HepG2 (cell line): ENCODE results near the gene COG1. TPM values are rescaled to one million over a fixed set of nuclear protein-coding genes. Genes with fewer than 3 reads are reported as not detected.

Experiments used
- ATAC-seq: fragments of 200-7000 bp; cut with Tn5 transposase; 3 replicates; pipeline ENCODE4 v1.9.1; 2020; ENCODE audit warnings: mild to moderate bottlenecking, moderate library complexity
- BruUV-seq: library from RNA; stranded (reverse); fragments of 400-500 nt; replicated peaks from 2 replicates; lab custom pipeline; 2021; lab: Mats Ljungman, UMichigan
- CTCF ChIA-PET: fragments of 300-600 bp; formaldehyde crosslinking; extraction: SDS; loops from one replicate; lab custom pipeline; 2021; ENCODE audit warnings: low total read pairs, inconsistent platforms, low intra/inter-chr PET ratio; lab: Yijun Ruan, JAX
- POLR2A ChIA-PET: fragments of 350-600 bp; sonication (Branson Sonifier 250); formaldehyde crosslinking; loops from one replicate; lab custom pipeline; 2020; ENCODE audit warnings: antibody characterized with exemption, inconsistent platforms; lab: Yijun Ruan, JAX
- DNase-seq: peaks from one replicate; pipeline ENCODE4 v3.0.0-alpha.2; 2015; ENCODE audit warnings: low spot score
- FAIRE-seq: peaks from 3 replicates; lab custom pipeline; 2011; peaks lifted over from hg19 to GRCh38; lab: Jason Lieb, UNC
- H2AFZ ChIP-seq: one replicate; pipeline ENCODE4 v1.6.1; 2011; ENCODE audit warnings: low read length, inconsistent platforms
- H3K27ac ChIP-seq: fragments of 300-600 bp; 3 replicates; pipeline ENCODE4 v1.8.0; 2011; ENCODE audit warnings: mixed run types, mild to moderate bottlenecking, mixed read lengths, low read length, inconsistent platforms; ENCODE audit not compliant: insufficient read depth; ENCODE audit errors: extremely low read length
- H3K27me3 ChIP-seq, 2 experiments: fragments of 200-600 bp in 1 of 2; 2 replicates in 1 of 2; 3 replicates in 1 of 2; pipeline versions ENCODE4 v1.6.0 to v1.8.0; 2011; ENCODE audit warnings: low read length in 2 of 2, mild to moderate bottlenecking in 2 of 2, moderate library complexity in 2 of 2, inconsistent platforms in 1 of 2; ENCODE audit not compliant: insufficient read depth in 2 of 2, control insufficient read depth in 1 of 2
- H3K36me3 ChIP-seq, 2 experiments: fragments of 200-600 bp in 1 of 2; replicated peaks in 1 of 2; 2 replicates in 1 of 2; 3 replicates in 1 of 2; pipeline versions ENCODE4 v1.5.1 to v1.8.0; 2011; ENCODE audit warnings: low read length in 2 of 2, inconsistent platforms in 1 of 2; ENCODE audit not compliant: insufficient read depth in 2 of 2, control insufficient read depth in 1 of 2
- H3K4me1 ChIP-seq: 2 replicates; pipeline ENCODE4 v1.5.1; 2012; ENCODE audit warnings: low read length, inconsistent platforms; ENCODE audit not compliant: insufficient read depth
- H3K4me2 ChIP-seq: 2 replicates; pipeline ENCODE4 v1.6.0; 2011; ENCODE audit warnings: low read depth, low read length, inconsistent platforms
- H3K4me3 ChIP-seq, 3 experiments: fragments of 200-600 bp in 1 of 3; sonication (generic), shearing (Covaris generic) in 1 of 3; replicated peaks in 1 of 3; 2 replicates each; pipeline ENCODE4 v1.5.1; 2011 to 2016; ENCODE audit warnings: low read length in 3 of 3, inconsistent platforms in 2 of 3, low read depth in 2 of 3, mild to moderate bottlenecking in 2 of 3, control low read depth in 1 of 3, mixed read lengths in 1 of 3; ENCODE audit not compliant: insufficient read depth in 1 of 3
- H3K79me2 ChIP-seq: one replicate; pipeline ENCODE4 v1.6.1; 2011; ENCODE audit warnings: low read length, inconsistent platforms; ENCODE audit not compliant: insufficient read depth
- H3K9ac ChIP-seq: 2 replicates; pipeline ENCODE4 v1.6.0; 2011; ENCODE audit warnings: mild to moderate bottlenecking, low read depth, low read length, inconsistent platforms; ENCODE audit not compliant: insufficient read depth
- H3K9me3 ChIP-seq: 2 replicates; pipeline ENCODE4 v1.5.1; 2012; ENCODE audit warnings: mild to moderate bottlenecking, low read length
- H4K20me1 ChIP-seq: 2 replicates; pipeline ENCODE4 v1.6.0; 2011; ENCODE audit warnings: inconsistent platforms, mild to moderate bottlenecking, low read length, moderate library complexity; ENCODE audit not compliant: insufficient read depth
- CBX5 ChIP-seq: sonication (generic); formaldehyde crosslinking; IDR thresholded peaks from 2 replicates; pipeline ENCODE4 v1.4.0; 2020; ENCODE audit warnings: missing genetic modification reagents, borderline replicate concordance
- GATA4 ChIP-seq: sonication (generic); IDR thresholded peaks from 2 replicates; pipeline ENCODE4 v1.6.1; 2016; ENCODE audit warnings: antibody characterized with exemption, low read depth, borderline replicate concordance
- HOXA3 ChIP-seq: sonication (generic); formaldehyde crosslinking; IDR thresholded peaks from 2 replicates; pipeline ENCODE4 v1.5.0; 2020; ENCODE audit warnings: missing genetic modification reagents
- MED1 ChIP-seq: sonication (generic); formaldehyde crosslinking; IDR thresholded peaks from 2 replicates; pipeline ENCODE4 v1.4.0; 2020; ENCODE audit warnings: missing genetic modification reagents
- MEIS1 ChIP-seq: sonication (generic); formaldehyde crosslinking; IDR thresholded peaks from 2 replicates; pipeline ENCODE4 v1.9.0; 2021; ENCODE audit warnings: mild to moderate bottlenecking, missing genetic modification reagents, moderate library complexity, borderline replicate concordance
- MYC ChIP-seq: sonication (generic); formaldehyde crosslinking; IDR thresholded peaks from 2 replicates; pipeline ENCODE4 v1.9.0; 2021; ENCODE audit warnings: missing genetic modification reagents, borderline replicate concordance
- NFIC ChIP-seq: IDR thresholded peaks from 2 replicates; pipeline ENCODE4 v1.6.1; 2012; ENCODE audit warnings: mild to moderate bottlenecking, low read length, inconsistent platforms
- SAFB2 ChIP-seq: sonication (generic); formaldehyde crosslinking; IDR thresholded peaks from 2 replicates; pipeline ENCODE4 v1.5.1; 2020; ENCODE audit warnings: missing genetic modification reagents, low read depth, mild to moderate bottlenecking, borderline replicate concordance
- THAP8 ChIP-seq: sonication (generic); formaldehyde crosslinking; IDR thresholded peaks from 2 replicates; pipeline ENCODE4 v1.5.1; 2020; ENCODE audit warnings: missing genetic modification reagents, mild to moderate bottlenecking, borderline replicate concordance
- ZBTB38 ChIP-seq: sonication (generic); formaldehyde crosslinking; IDR thresholded peaks from 2 replicates; pipeline ENCODE4 v1.5.1; 2020; ENCODE audit warnings: mild to moderate bottlenecking, missing genetic modification reagents
- ZFP1 ChIP-seq: IDR thresholded peaks from 2 replicates; pipeline ENCODE4 v1.6.1; 2016
- ZFYVE20 ChIP-seq: sonication (generic); formaldehyde crosslinking; IDR thresholded peaks from 2 replicates; pipeline ENCODE4 v1.8.0; 2023; ENCODE audit warnings: low read depth, mild to moderate bottlenecking, moderate library complexity, missing genetic modification reagents, borderline replicate concordance
- ZKSCAN5 ChIP-seq: sonication (generic); formaldehyde crosslinking; IDR thresholded peaks from 2 replicates; pipeline ENCODE4 v1.5.1; 2020; ENCODE audit warnings: mild to moderate bottlenecking, missing genetic modification reagents
- ZNF230 ChIP-seq: sonication (generic); formaldehyde crosslinking; IDR thresholded peaks from 2 replicates; pipeline ENCODE4 v1.4.0; 2020; ENCODE audit warnings: mild to moderate bottlenecking, missing genetic modification reagents
- WGBS: methylation state at CpG from one replicate; pipeline ENCODE4 v1.1.6; 2017; ENCODE audit warnings: low lambda C conversion rate; 5-methylcytosine and 5-hydroxymethylcytosine counted together
- in situ Hi-C: cut with HindIII; loops from 2 replicates; pipeline ENCODE4 v1.10.0; 2017; ENCODE audit warnings: low pct_unique_long_range_greater_than_20kb; ENCODE audit not compliant: extremely low pct_ligation_motif_present
- intact Hi-C: fragments of 100-400 bp; cut with micrococcal nuclease; formaldehyde crosslinking; loops from one replicate; pipeline ENCODE4 v1.10.0; 2022; ENCODE audit not compliant: unreplicated experiment
- polyA plus RNA-seq, 8 experiments: library from polyadenylated mRNA; depleted of rRNA in 3 of 8; stranded (reverse) in 7 of 8; unstranded in 1 of 8; fragments of >200 nt; fragmentation: Illumina TruSeq in 4 of 8; extraction: Trizol in 4 of 8; gene quantifications; 2 replicates each; pipeline versions ENCODE4 v1.2.1 to v1.2.3, GENCODE V29; 2011 to 2016; ENCODE audit warnings: low read depth in 4 of 8, missing spikeins in 1 of 8, mixed read lengths in 1 of 8; ENCODE audit not compliant: insufficient read depth in 1 of 8
- total RNA-seq, 5 experiments: library from RNA; depleted of rRNA; stranded (reverse); fragments of >200 nt; fragmentation: Illumina TruSeq; extraction: Trizol; gene quantifications; 2 replicates each; pipeline ENCODE4 v1.2.3, GENCODE V29; 2016; ENCODE audit warnings: low read depth in 1 of 5
- TF ChIP-seq, protein P1 (sequence below), 2 experiments: sonication (generic) in 1 of 2; formaldehyde crosslinking in 1 of 2; IDR thresholded peaks; 2 replicates each; pipeline versions ENCODE4 v1.5.1 to v1.6.1; 2011 to 2020; ENCODE audit warnings: borderline replicate concordance in 1 of 2, low read depth in 1 of 2, low read length in 1 of 2, mild to moderate bottlenecking in 1 of 2, missing genetic modification reagents in 1 of 2, moderate library complexity in 1 of 2
- TF ChIP-seq, protein P2 (sequence below): sonication (generic); formaldehyde crosslinking; IDR thresholded peaks from 2 replicates; pipeline ENCODE4 v1.5.1; 2020; ENCODE audit warnings: missing genetic modification reagents, mild to moderate bottlenecking, borderline replicate concordance
- TF ChIP-seq, protein P3 (sequence below): sonication (generic); formaldehyde crosslinking; IDR thresholded peaks from 2 replicates; pipeline ENCODE4 v1.4.0; 2020; ENCODE audit warnings: mild to moderate bottlenecking, missing genetic modification reagents

Gene COG1
- total and polyA plus RNA-seq, 2 of the 13 experiments (the other 11 are each of a cell fraction or from before 2014, with no cell fraction given): 36.6 to 39.7 TPM

DNA sequence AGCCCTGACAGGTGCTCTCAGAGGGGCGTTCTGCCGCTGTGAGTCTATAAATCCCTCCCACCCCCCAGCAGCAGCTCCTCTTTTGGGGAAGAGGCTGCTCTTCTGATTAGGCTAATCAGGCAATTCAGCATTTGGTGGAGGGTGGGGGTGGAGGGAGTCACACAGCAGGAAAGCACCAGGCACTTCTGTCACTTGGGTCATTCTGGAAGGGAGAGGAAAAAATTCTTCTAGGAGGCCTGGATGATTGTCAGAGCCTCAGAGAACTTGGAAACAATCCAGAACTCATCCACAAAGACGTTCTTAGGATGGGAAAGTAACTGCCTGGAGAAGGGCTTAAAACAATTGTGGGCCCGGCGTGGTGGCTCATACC lies 35.3 kb upstream of the COG1 start:
- Histone ChIP-seq H3K79me2 (no peaks in the 10 kb centered on the region), H3K4me3 (no peak overlapping the region), H3K27ac (no peak overlapping the region), H3K9ac (no peak overlapping the region), H2AFZ (no peak overlapping the region), H3K9me3 (no peaks in the 10 kb centered on the region), H3K36me3 (no peaks in the 10 kb centered on the region), H3K4me2 (no peak overlapping the region), H3K4me1 (peaks cover 52% of the 10 kb centered on the region), H3K27me3 (peaks cover 9 to 70% of the 10 kb centered on the region in 2 experiments; a peak in 4 of 5 replicates), H4K20me1 (no peaks in the 10 kb centered on the region)
- TF ChIP-seq, protein P1, sequence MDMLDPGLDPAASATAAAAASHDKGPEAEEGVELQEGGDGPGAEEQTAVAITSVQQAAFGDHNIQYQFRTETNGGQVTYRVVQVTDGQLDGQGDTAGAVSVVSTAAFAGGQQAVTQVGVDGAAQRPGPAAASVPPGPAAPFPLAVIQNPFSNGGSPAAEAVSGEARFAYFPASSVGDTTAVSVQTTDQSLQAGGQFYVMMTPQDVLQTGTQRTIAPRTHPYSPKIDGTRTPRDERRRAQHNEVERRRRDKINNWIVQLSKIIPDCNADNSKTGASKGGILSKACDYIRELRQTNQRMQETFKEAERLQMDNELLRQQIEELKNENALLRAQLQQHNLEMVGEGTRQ (IDR thresholded peaks at IDR 0.05; ENCODE audit: low read depth, low read length): no peak
- TF ChIP-seq, protein P1 (CRISPR knock-in tag; IDR thresholded peaks at IDR 0.05; ENCODE audit: borderline replicate concordance): no peak
- no peak for TF ChIP-seq ZFP1 (CRISPR knock-in tag)
- no peak for TF ChIP-seq MED1 (CRISPR knock-in tag)
- no peak for TF ChIP-seq ZBTB38 (CRISPR knock-in tag)
- TF ChIP-seq, protein P2, sequence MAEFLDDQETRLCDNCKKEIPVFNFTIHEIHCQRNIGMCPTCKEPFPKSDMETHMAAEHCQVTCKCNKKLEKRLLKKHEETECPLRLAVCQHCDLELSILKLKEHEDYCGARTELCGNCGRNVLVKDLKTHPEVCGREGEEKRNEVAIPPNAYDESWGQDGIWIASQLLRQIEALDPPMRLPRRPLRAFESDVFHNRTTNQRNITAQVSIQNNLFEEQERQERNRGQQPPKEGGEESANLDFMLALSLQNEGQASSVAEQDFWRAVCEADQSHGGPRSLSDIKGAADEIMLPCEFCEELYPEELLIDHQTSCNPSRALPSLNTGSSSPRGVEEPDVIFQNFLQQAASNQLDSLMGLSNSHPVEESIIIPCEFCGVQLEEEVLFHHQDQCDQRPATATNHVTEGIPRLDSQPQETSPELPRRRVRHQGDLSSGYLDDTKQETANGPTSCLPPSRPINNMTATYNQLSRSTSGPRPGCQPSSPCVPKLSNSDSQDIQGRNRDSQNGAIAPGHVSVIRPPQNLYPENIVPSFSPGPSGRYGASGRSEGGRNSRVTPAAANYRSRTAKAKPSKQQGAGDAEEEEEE (CRISPR knock-in tag): no peak
- no peak for TF ChIP-seq CBX5 (CRISPR knock-in tag)
- TF ChIP-seq, protein P3, sequence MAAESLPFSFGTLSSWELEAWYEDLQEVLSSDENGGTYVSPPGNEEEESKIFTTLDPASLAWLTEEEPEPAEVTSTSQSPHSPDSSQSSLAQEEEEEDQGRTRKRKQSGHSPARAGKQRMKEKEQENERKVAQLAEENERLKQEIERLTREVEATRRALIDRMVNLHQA (CRISPR knock-in tag): no peak
- TF ChIP-seq HOXA3 (CRISPR knock-in tag): no peak
- TF ChIP-seq MEIS1: no peak
- TF ChIP-seq MYC (CRISPR knock-in tag): no peak
- TF ChIP-seq GATA4: no peak
- no peak for TF ChIP-seq THAP8
- TF ChIP-seq SAFB2 (CRISPR knock-in tag): no peak
- TF ChIP-seq NFIC: no peak
- TF ChIP-seq ZNF230 (CRISPR knock-in tag): no peak
- TF ChIP-seq ZKSCAN5 (CRISPR knock-in tag): no peak
- no peak for TF ChIP-seq ZFYVE20 (CRISPR knock-in tag)
- CTCF ChIA-PET: no interaction called here
- intact Hi-C loops: loop anchor here (2.0 to 10.0 kb wide), 2 partner anchors 31 to 143 kb away; no protein-coding TSS in a partner anchor
- FAIRE-seq: no peak
- in situ Hi-C loops: loop anchor here (5.0 kb wide), 1 partner anchor 170 kb away; no protein-coding TSS in a partner anchor
- WGBS: 38% methylated on average over 5 of the region's 5 CpGs
- no peak for ATAC-seq
- DNase-seq: no peak
- POLR2A ChIA-PET: interaction anchor here (1.5 kb wide), 1 partner anchor 171 kb away, joined by 4 read pairs; no protein-coding TSS in a partner anchor
- BruUV-seq: no TSS peak
